Measurements from ENCODE around the gene GUCY1A1.

The GUCY1A1 gene

GRCh38 chr4:155772459-155773195 is 106.0 kb downstream of the GUCY1A1 start (continued):
- TF ChIP-seq EGR2 (tag by site-specific recombination; IDR thresholded peaks at IDR 0.05; ENCODE audit: low read depth) (no peak), ZNF48 (tag by site-specific recombination; IDR thresholded peaks at IDR 0.05) (no peak), ZNF768 (tag by site-specific recombination; IDR thresholded peaks at IDR 0.05) (no peak), ZNF560 (tag by site-specific recombination; IDR thresholded peaks at IDR 0.05; ENCODE audit: borderline replicate concordance) (no peak)
- TF ChIP-seq, protein P1, sequence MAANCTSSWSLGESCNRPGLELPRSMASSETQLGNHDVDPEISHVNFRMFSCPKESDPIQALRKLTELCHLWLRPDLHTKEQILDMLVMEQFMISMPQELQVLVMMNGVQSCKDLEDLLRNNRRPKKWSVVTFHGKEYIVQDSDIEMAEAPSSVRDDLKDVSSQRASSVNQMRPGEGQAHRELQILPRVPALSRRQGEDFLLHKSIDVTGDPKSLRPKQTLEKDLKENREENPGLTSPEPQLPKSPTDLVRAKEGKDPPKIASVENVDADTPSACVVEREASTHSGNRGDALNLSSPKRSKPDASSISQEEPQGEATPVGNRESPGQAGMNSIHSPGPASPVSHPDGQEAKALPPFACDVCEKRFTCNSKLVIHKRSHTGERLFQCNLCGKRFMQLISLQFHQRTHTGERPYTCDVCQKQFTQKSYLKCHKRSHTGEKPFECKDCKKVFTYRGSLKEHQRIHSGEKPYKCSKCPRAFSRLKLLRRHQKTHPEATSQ (tag by site-specific recombination; IDR thresholded peaks at IDR 0.05) = no peak

DNA sequence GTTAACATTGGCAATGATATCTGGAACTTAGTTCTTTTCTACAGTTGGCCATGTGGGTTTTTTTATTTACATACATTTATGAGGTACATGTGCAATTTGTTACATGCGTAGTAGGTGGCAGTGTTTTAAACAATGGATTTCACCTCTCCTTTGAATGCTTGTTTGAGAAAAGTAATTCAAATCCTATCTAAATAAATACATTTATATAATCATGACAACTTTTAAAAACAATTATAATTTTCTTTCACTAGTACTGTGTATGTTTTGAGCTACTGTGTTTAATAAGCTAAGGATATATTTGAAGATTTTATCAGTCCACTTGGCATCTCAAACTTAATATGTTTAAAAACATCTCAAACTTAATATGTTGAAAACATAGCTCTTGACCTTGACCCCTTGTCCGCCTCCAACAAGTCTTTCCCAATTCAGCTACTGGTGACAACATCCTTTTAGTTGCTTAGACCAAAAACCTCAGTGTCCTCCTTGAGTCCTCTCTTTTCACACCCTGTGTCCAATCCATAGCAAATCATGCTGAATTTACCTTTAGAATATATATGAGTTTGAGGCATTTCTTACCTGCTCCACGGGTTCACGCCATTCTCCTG is 106.7 kb downstream of the GUCY1A1 start:
- CTCF ChIA-PET = interaction anchor here (0.6 to 1.4 kb wide), 5 partner anchors 14 to 995 kb away, joined by 3 to 6 read pairs (median 3); no protein-coding TSS in a partner anchor
- H3K9me3 ChIP-seq (ENCODE audit: control insufficient read depth, insufficient read depth, low read depth, low read length) = no peaks in the 10 kb centered on the region
- H3K4me1 ChIP-seq (ENCODE audit: control insufficient read depth, insufficient read depth, low read length) = no peaks in the 10 kb centered on the region
- peaks cover 0 to 11% of the 10 kb centered on the region in 2 experiments; a peak in 2 of 3 replicates for H3K36me3 ChIP-seq (ENCODE audit: control insufficient read depth in 2 of 2, insufficient read depth in 1 of 2, low read length in 2 of 2)
- POLR2A ChIA-PET = no interaction called here
- H3K27ac ChIP-seq (ENCODE audit: extremely low read depth, low read depth, low read length) = no peak overlapping the region
- no peak for TF ChIP-seq MEIS1 (CRISPR knock-in tag; IDR thresholded peaks at IDR 0.05; ENCODE audit: borderline replicate concordance)
- no peak for TF ChIP-seq ZNF677 (tag by site-specific recombination; IDR thresholded peaks at IDR 0.05)
- no peak for TF ChIP-seq BCL11A (tag by site-specific recombination; IDR thresholded peaks at IDR 0.05; ENCODE audit: low read depth)
- TF ChIP-seq, protein P2, sequence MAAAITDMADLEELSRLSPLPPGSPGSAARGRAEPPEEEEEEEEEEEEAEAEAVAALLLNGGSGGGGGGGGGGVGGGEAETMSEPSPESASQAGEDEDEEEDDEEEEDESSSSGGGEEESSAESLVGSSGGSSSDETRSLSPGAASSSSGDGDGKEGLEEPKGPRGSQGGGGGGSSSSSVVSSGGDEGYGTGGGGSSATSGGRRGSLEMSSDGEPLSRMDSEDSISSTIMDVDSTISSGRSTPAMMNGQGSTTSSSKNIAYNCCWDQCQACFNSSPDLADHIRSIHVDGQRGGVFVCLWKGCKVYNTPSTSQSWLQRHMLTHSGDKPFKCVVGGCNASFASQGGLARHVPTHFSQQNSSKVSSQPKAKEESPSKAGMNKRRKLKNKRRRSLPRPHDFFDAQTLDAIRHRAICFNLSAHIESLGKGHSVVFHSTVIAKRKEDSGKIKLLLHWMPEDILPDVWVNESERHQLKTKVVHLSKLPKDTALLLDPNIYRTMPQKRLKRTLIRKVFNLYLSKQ (tag by site-specific recombination; IDR thresholded peaks at IDR 0.05; ENCODE audit: borderline replicate concordance) = no peak
- no peak overlapping the region for H3K4me3 ChIP-seq (ENCODE audit: low read depth, low read length)

GRCh38 chr4:155774033-155774432 is 107.4 kb downstream of the GUCY1A1 start:
- Histone ChIP-seq H3K27ac (ENCODE audit: extremely low read depth, low read depth, low read length) (no peak overlapping the region), H3K4me3 (ENCODE audit: low read depth, low read length) (no peak overlapping the region), H3K9me3 (ENCODE audit: control insufficient read depth, insufficient read depth, low read depth, low read length) (no peaks in the 10 kb centered on the region), H3K4me1 (ENCODE audit: control insufficient read depth, insufficient read depth, low read length) (no peaks in the 10 kb centered on the region), H3K36me3 (ENCODE audit: control insufficient read depth in 2 of 2, insufficient read depth in 1 of 2, low read length in 2 of 2) (peaks cover 0 to 14% of the 10 kb centered on the region in 2 experiments; a peak in 2 of 3 replicates)
- ChIA-PET CTCF (interaction anchor here (1.0 kb wide), 1 partner anchor 107 kb away, joined by 3 read pairs; no protein-coding TSS in a partner anchor), POLR2A (no interaction called here)
- TF ChIP-seq SP7 (tag by site-specific recombination; IDR thresholded peaks at IDR 0.05) = no peak
- TF ChIP-seq ZBTB10 (tag by site-specific recombination; IDR thresholded peaks at IDR 0.05) = no peak
- TF ChIP-seq, protein P3, sequence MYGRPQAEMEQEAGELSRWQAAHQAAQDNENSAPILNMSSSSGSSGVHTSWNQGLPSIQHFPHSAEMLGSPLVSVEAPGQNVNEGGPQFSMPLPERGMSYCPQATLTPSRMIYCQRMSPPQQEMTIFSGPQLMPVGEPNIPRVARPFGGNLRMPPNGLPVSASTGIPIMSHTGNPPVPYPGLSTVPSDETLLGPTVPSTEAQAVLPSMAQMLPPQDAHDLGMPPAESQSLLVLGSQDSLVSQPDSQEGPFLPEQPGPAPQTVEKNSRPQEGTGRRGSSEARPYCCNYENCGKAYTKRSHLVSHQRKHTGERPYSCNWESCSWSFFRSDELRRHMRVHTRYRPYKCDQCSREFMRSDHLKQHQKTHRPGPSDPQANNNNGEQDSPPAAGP (tag by site-specific recombination; IDR thresholded peaks at IDR 0.05) = no peak
- no peak for TF ChIP-seq ZNF138 (tag by site-specific recombination; IDR thresholded peaks at IDR 0.05; ENCODE audit: borderline replicate concordance)
- TF ChIP-seq ZNF26 (tag by site-specific recombination; IDR thresholded peaks at IDR 0.05) = no peak

All from HEK293 (cell line).